GM13977 (cell line): ENCODE results near the gene SH3D21.

Experiments
- DNase-seq: peaks from one replicate; pipeline ENCODE4 v3.0.0; 2012; ENCODE audit warnings: low spot score
- CTCF ChIP-seq: IDR thresholded peaks from 2 replicates; pipeline ENCODE4 v1.5.1; 2012; ENCODE audit warnings: mild to moderate bottlenecking, control low read depth; ENCODE audit not compliant: insufficient read depth; ENCODE audit errors: extremely low read depth, missing control alignments
- in situ Hi-C: fragments of 300-500 bp; cut with MboI; formaldehyde crosslinking; loops from one replicate; pipeline ENCODE4 v1.12.0; 2022; ENCODE audit warnings: low sequenced_read_pairs, low pct_unique_long_range_greater_than_20kb, mixed read lengths, inconsistent platforms; ENCODE audit not compliant: unreplicated experiment

The SH3D21 gene

GRCh38 chr1:36359383-36359782, 53.2 kb downstream of the SH3D21 start:
- TF ChIP-seq CTCF, result no peak
- no peak for DNase-seq
- in situ Hi-C loops, result no loop called here

- no peak for TF ChIP-seq CTCF
- DNase-seq, result no peak
- in situ Hi-C loops, result no loop called here
Measured at GRCh38 chr1:36359911-36360550, 53.9 kb downstream of the SH3D21 start.

GRCh38 chr1:36365381-36365780, 59.2 kb downstream of the SH3D21 start:
- DNase-seq, result no peak
- no peak for TF ChIP-seq CTCF
- in situ Hi-C loops, result no loop called here

- no peak for TF ChIP-seq CTCF
- DNase-seq, result no peak
- in situ Hi-C loops, result no loop called here
Measured at GRCh38 chr1:36366091-36366661, 60.0 kb downstream of the SH3D21 start.

GRCh38 chr1:36367066-36367465, 60.9 kb downstream of the SH3D21 start:
- DNase-seq, result no peak
- no peak for TF ChIP-seq CTCF
- in situ Hi-C loops, result no loop called here

GRCh38 chr1:36367798-36368197, 61.6 kb downstream of the SH3D21 start:
- in situ Hi-C loops, result no loop called here
- no peak for TF ChIP-seq CTCF
- no peak for DNase-seq
